Muscle layer of colon (tissue), 2 donors: ENCODE measurements around the gene KCNQ1.

Source experiments
- H3K27ac ChIP-seq: one replicate; pipeline ENCODE4 v1.7.0; 2013; ENCODE audit warnings: low read depth, mild to moderate bottlenecking, low read length, moderate library complexity
- H3K27me3 ChIP-seq, 2 donors: one replicate each; pipeline ENCODE4 v1.7.0; 2013; ENCODE audit warnings: low read length in 2 of 2, mild to moderate bottlenecking in 2 of 2; ENCODE audit not compliant: insufficient read depth in 2 of 2, control insufficient read depth in 1 of 2
- H3K36me3 ChIP-seq: one replicate; pipeline ENCODE4 v1.7.0; 2013; ENCODE audit warnings: mild to moderate bottlenecking, low read length; ENCODE audit not compliant: insufficient read depth
- H3K4me1 ChIP-seq: one replicate; pipeline ENCODE4 v1.7.0; 2013; ENCODE audit warnings: mild to moderate bottlenecking, low read length; ENCODE audit not compliant: insufficient read depth
- H3K4me3 ChIP-seq, 2 donors: one replicate each; pipeline ENCODE4 v1.7.0; 2013; ENCODE audit warnings: low read length in 2 of 2, low read depth in 1 of 2, mild to moderate bottlenecking in 1 of 2, moderate library complexity in 1 of 2
- H3K9ac ChIP-seq: one replicate; pipeline ENCODE4 v1.7.0; 2013; ENCODE audit warnings: low read length
- H3K9me3 ChIP-seq: one replicate; pipeline ENCODE4 v1.7.0; 2013; ENCODE audit warnings: mild to moderate bottlenecking, low read length
- donor health status: abdominal sarcoma.
- donor health status: Adenocarcinoma of cecum.

Gene KCNQ1

DNA sequence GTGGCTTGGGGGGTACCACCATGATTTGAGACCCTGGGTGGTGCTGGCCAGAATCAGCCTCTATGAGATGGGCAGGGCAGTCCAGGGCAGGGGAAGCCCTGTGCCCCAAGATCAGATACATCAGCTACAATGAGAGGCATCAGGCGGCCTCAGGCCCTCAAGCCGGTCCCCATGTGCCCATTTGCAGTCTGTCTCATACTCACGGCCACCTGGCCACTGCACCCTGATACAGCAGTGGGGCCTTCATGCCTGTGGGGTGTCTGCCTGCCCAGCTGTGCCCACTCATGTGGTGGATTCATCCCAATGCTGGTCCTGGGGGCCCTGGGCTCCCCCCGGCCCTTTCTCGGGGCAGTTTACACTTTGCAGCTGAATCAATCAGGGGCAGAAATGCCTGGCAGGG is 297.4 kb downstream of the KCNQ1 start:
- Histone ChIP-seq H3K9me3 (no peaks in the 10 kb centered on the region), H3K27ac (no peak overlapping the region), H3K27me3 (no peaks in the 10 kb centered on the region), H3K4me1 (no peaks in the 10 kb centered on the region), H3K36me3 (no peaks in the 10 kb centered on the region), H3K4me3 (no peak overlapping the region), H3K9ac (no peak overlapping the region)

GRCh38 chr11:2742611-2743426 is 298.0 kb downstream of the KCNQ1 start:
- Histone ChIP-seq H3K27ac (no peak overlapping the region), H3K36me3 (no peaks in the 10 kb centered on the region), H3K9me3 (no peaks in the 10 kb centered on the region), H3K4me3 (no peak overlapping the region), H3K4me1 (no peaks in the 10 kb centered on the region), H3K9ac (no peak overlapping the region), H3K27me3 (no peaks in the 10 kb centered on the region)

- Histone ChIP-seq H3K9ac (no peak overlapping the region), H3K9me3 (no peaks in the 10 kb centered on the region), H3K27me3 (no peaks in the 10 kb centered on the region), H3K4me1 (no peaks in the 10 kb centered on the region), H3K4me3 (no peak overlapping the region), H3K27ac (no peak overlapping the region), H3K36me3 (no peaks in the 10 kb centered on the region)
These were observed 298.8 kb downstream of the KCNQ1 start for GRCh38 chr11:2743427-2744110.

DNA sequence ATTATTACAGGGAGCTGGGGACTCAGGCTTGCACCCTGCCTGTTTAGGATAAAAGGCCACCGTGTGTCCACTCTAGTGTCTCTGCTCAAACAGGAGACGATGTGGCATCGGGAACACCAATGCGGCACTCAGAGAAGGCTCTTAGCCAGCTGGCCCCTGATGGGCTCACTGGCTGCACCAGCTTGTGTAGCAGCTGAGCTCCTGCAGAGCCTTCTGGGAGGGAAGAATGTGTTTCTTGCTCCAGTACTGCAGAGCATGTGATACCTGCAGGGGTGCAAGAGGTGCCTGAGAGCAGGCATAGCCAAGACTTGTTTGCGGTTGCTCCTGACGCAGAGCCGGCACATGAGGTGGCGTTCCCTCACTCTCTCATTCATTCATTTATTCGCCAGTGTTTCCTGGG is 299.4 kb downstream of the KCNQ1 start:
- Histone ChIP-seq H3K4me3 (no peak overlapping the region), H3K36me3 (no peaks in the 10 kb centered on the region), H3K27ac (no peak overlapping the region), H3K9me3 (no peaks in the 10 kb centered on the region), H3K27me3 (no peaks in the 10 kb centered on the region), H3K9ac (no peak overlapping the region), H3K4me1 (no peaks in the 10 kb centered on the region)

GRCh38 chr11:2745511-2745910 is 300.7 kb downstream of the KCNQ1 start:
- no peak overlapping the region for H3K4me3 ChIP-seq
- H3K36me3 ChIP-seq: no peaks in the 10 kb centered on the region
- H3K9me3 ChIP-seq: no peaks in the 10 kb centered on the region
- no peaks in the 10 kb centered on the region for H3K27me3 ChIP-seq
- H3K27ac ChIP-seq: no peak overlapping the region
- H3K4me1 ChIP-seq: no peaks in the 10 kb centered on the region
- no peak overlapping the region for H3K9ac ChIP-seq

GRCh38 chr11:2746401-2747247 is 301.8 kb downstream of the KCNQ1 start:
- Histone ChIP-seq H3K4me1 (no peaks in the 10 kb centered on the region), H3K4me3 (no peak overlapping the region), H3K9ac (no peak overlapping the region), H3K27ac (no peak overlapping the region), H3K9me3 (no peaks in the 10 kb centered on the region), H3K36me3 (no peaks in the 10 kb centered on the region), H3K27me3 (no peaks in the 10 kb centered on the region)

GRCh38 chr11:2747248-2748027 is 302.6 kb downstream of the KCNQ1 start:
- Histone ChIP-seq H3K27ac (no peak overlapping the region), H3K27me3 (no peaks in the 10 kb centered on the region), H3K36me3 (no peaks in the 10 kb centered on the region), H3K9me3 (no peaks in the 10 kb centered on the region), H3K9ac (no peak overlapping the region), H3K4me1 (no peaks in the 10 kb centered on the region), H3K4me3 (no peak overlapping the region)

DNA sequence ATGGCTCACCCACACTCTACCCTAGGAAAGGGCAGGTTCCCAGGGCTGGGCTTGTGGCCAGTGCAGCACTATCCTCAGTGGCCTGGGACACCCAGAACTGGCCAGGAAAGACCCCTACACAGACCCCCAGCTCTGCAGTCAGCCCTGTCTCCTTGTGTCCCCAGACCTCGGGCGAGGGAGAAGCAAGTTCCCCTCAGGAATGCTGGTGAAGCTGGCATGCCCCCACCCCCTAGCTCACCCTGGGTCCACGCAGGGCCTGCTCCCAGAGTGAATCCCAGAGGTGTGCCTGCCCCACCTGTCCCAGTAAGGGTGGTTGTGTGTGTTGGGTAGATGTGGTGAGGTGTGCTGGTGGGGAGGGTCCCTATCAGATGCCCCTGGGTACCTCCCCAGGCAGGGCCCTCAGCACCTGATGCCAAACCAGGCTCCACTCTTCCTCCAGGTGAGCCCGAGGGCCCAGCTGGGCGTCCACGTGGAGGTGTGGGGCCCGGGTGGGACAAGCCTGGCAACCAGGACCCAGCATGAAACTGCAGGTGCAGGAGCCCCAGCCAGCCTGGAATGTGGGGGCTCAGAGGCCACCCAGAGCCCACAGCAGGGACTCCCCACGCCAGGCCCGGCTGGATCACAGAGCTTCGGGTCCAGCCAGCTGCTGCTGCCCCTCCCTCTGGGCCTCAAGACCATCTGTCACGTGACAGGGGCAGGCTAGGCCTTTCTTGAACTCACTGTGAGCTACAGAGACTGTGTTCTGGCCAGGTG is 303.4 kb downstream of the KCNQ1 start:
- Histone ChIP-seq H3K9me3 (no peaks in the 10 kb centered on the region), H3K27me3 (no peaks in the 10 kb centered on the region), H3K9ac (no peak overlapping the region), H3K4me1 (no peaks in the 10 kb centered on the region), H3K4me3 (no peak overlapping the region), H3K27ac (no peak overlapping the region), H3K36me3 (no peaks in the 10 kb centered on the region)

DNA sequence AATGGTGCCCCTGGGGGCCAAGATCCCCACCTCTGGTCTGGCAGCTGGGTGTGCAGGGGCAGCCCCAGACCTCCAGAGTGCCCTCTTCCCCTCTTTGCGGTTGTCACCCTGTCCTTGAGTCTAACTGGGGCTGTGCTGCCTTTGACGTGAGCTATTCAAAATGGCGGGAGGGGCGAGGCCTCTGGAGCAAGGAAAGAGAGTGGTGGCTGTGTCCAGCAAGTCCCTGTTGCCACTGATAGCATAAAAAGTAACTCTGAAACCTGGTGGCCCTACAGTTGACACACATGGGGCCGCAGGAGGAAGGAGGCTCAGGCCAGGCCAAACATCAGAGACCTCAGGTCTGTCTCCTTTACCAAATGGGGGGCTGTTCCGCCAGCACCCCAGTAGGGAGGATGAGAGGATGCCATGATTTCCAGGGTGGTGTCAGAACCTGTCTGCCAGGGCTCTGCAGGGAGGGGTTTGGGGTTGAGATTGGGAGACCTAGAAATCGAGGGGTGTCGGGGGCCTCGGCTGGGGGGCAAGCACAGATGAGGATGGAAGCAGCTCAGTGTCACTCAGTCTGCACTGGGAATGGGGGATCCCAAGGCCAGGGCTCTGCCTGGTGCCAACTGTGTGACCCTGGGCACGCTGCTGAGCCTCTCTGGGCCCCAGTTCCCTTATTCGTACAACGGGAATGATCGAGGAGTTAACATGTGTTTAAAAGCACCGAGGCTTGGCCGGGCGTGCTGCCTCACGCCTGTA is 304.2 kb downstream of the KCNQ1 start:
- no peak overlapping the region for H3K4me3 ChIP-seq
- no peaks in the 10 kb centered on the region for H3K9me3 ChIP-seq
- H3K9ac ChIP-seq: no peak overlapping the region
- no peaks in the 10 kb centered on the region for H3K36me3 ChIP-seq
- no peak overlapping the region for H3K27ac ChIP-seq
- H3K27me3 ChIP-seq: no peaks in the 10 kb centered on the region
- no peaks in the 10 kb centered on the region for H3K4me1 ChIP-seq

- no peak overlapping the region for H3K9ac ChIP-seq
- no peaks in the 10 kb centered on the region for H3K36me3 ChIP-seq
- H3K27ac ChIP-seq: no peak overlapping the region
- H3K27me3 ChIP-seq: no peaks in the 10 kb centered on the region
- no peaks in the 10 kb centered on the region for H3K4me1 ChIP-seq
- no peak overlapping the region for H3K4me3 ChIP-seq
- H3K9me3 ChIP-seq: no peaks in the 10 kb centered on the region
These were observed 305.4 kb downstream of the KCNQ1 start for GRCh38 chr11:2750101-2750681.
